WTC11 (cell line): ENCODE results near the gene RAPGEF6. TPM values are rescaled to one million over a fixed set of nuclear protein-coding genes. Genes with fewer than 3 reads are reported as not detected.

ENCODE experiments used
- ATAC-seq: fragments of 200-7000 bp; cut with Tn5 transposase; 2 replicates; pipeline ENCODE4 v1.10.0; 2021; ENCODE audit warnings: mild to moderate bottlenecking, moderate library complexity
- CTCF ChIA-PET: fragments of 300-600 bp; sonication (Branson Sonifier 250); formaldehyde crosslinking; loops from one replicate; lab custom pipeline; 2021; ENCODE audit warnings: antibody characterized with exemption; lab: Charles Lee
- POLR2A ChIA-PET: fragments of 350-600 bp; sonication (Branson Sonifier 250); formaldehyde crosslinking; loops from one replicate; lab custom pipeline; 2021; ENCODE audit warnings: antibody characterized with exemption; lab: Charles Lee
- DNase-seq: peaks from one replicate; pipeline ENCODE4 v3.0.0; 2021; ENCODE audit warnings: low spot score
- H3K27ac Mint-ChIP-seq: 2 replicates; pipeline ENCODE4 v1.8.0; 2021; ENCODE audit warnings: mixed read lengths
- H3K27me3 Mint-ChIP-seq: 2 replicates; pipeline ENCODE4 v1.8.0; 2021; ENCODE audit warnings: low read depth, mild to moderate bottlenecking, moderate library complexity, mixed read lengths
- H3K36me3 Mint-ChIP-seq: 2 replicates; pipeline ENCODE4 v1.8.0; 2021; ENCODE audit warnings: mixed read lengths
- H3K4me1 Mint-ChIP-seq: 2 replicates; pipeline ENCODE4 v1.8.0; 2022; ENCODE audit warnings: mixed read lengths
- H3K4me3 Mint-ChIP-seq: 2 replicates; pipeline ENCODE4 v1.8.0; 2021; ENCODE audit warnings: mild to moderate bottlenecking, moderate library complexity, mixed read lengths
- H3K9me3 Mint-ChIP-seq: 2 replicates; pipeline ENCODE4 v1.8.0; 2021; ENCODE audit warnings: mixed read lengths
- ATF1 ChIP-seq: sonication (generic); formaldehyde crosslinking; IDR thresholded peaks from 2 replicates; pipeline ENCODE4 v1.8.1; 2023; ENCODE audit warnings: mild to moderate bottlenecking, moderate library complexity, missing genetic modification reagents
- CREM ChIP-seq: sonication (generic); formaldehyde crosslinking; IDR thresholded peaks from 2 replicates; pipeline ENCODE4 v1.8.1; 2022; ENCODE audit warnings: mild to moderate bottlenecking, missing genetic modification reagents, moderate library complexity
- E2F1 ChIP-seq: sonication (generic); formaldehyde crosslinking; IDR thresholded peaks from 2 replicates; pipeline ENCODE4 v1.8.0; 2022; ENCODE audit warnings: mild to moderate bottlenecking, missing genetic modification reagents
- ELF4 ChIP-seq: sonication (generic); formaldehyde crosslinking; IDR thresholded peaks from 2 replicates; pipeline ENCODE4 v1.8.1; 2022; ENCODE audit warnings: low read depth, mild to moderate bottlenecking, moderate library complexity, missing genetic modification reagents
- FOXJ3 ChIP-seq: sonication (generic); formaldehyde crosslinking; IDR thresholded peaks from 2 replicates; pipeline ENCODE4 v1.9.0; 2021; ENCODE audit warnings: missing genetic modification reagents, mild to moderate bottlenecking, borderline replicate concordance
- HMGXB4 ChIP-seq: sonication (generic); formaldehyde crosslinking; IDR thresholded peaks from 2 replicates; pipeline ENCODE4 v1.8.1; 2023; ENCODE audit warnings: mild to moderate bottlenecking, moderate library complexity, missing genetic modification reagents
- NFATC4 ChIP-seq: fragments of 250-450 bp; sonication (Bioruptor Pico); IDR thresholded peaks from 2 replicates; pipeline ENCODE4 v1.9.0; 2021; ENCODE audit warnings: mild to moderate bottlenecking
- USF2 ChIP-seq: sonication (generic); formaldehyde crosslinking; IDR thresholded peaks from 2 replicates; pipeline ENCODE4 v1.8.1; 2023; ENCODE audit warnings: mild to moderate bottlenecking, missing genetic modification reagents, moderate library complexity
- ZBTB21 ChIP-seq: sonication (generic); formaldehyde crosslinking; IDR thresholded peaks from 2 replicates; pipeline ENCODE4 v1.8.1; 2023; ENCODE audit warnings: mild to moderate bottlenecking, missing genetic modification reagents, borderline replicate concordance
- ZNF512 ChIP-seq: sonication (generic); formaldehyde crosslinking; IDR thresholded peaks from 2 replicates; pipeline ENCODE4 v1.8.1; 2022; ENCODE audit warnings: missing genetic modification reagents, borderline replicate concordance
- total RNA-seq: library from RNA; stranded (reverse); gene quantifications from 3 replicates; pipeline ENCODE4 v1.2.3, GENCODE V29; 2021
- TF ChIP-seq, protein P1 (sequence below): fragments of 200-600 bp; IDR thresholded peaks from 2 replicates; pipeline ENCODE4 v1.8.0; 2022; ENCODE audit warnings: antibody characterized with exemption
- TF ChIP-seq, protein P2 (sequence below): sonication (generic); formaldehyde crosslinking; IDR thresholded peaks from 2 replicates; pipeline ENCODE4 v1.8.0; 2023; ENCODE audit warnings: mild to moderate bottlenecking, missing genetic modification reagents

RAPGEF6 gene
- total RNA-seq, 1 experiment from 2014 or later, result 18.0 TPM

- H3K9me3 Mint-ChIP-seq, result no peaks in the 10 kb centered on the region
- H3K36me3 Mint-ChIP-seq, result peaks cover 31% of the 10 kb centered on the region
- no peak overlapping the region for H3K27ac Mint-ChIP-seq
- ChIA-PET POLR2A (no interaction called here), CTCF (no interaction called here)
- peaks cover 9% of the 10 kb centered on the region for H3K4me1 Mint-ChIP-seq
- ATAC-seq (no peak), DNase-seq (no peak)
- no peaks in the 10 kb centered on the region for H3K27me3 Mint-ChIP-seq
- no peak overlapping the region for H3K4me3 Mint-ChIP-seq
- TF ChIP-seq ZBTB21 (CRISPR knock-in tag), result no peak
- no peak for TF ChIP-seq ELF4 (CRISPR knock-in tag)
- TF ChIP-seq E2F1 (CRISPR knock-in tag), result no peak
- TF ChIP-seq NFATC4 (CRISPR knock-in tag), result no peak
- TF ChIP-seq ATF1 (CRISPR knock-in tag), result no peak
- TF ChIP-seq, protein P1, sequence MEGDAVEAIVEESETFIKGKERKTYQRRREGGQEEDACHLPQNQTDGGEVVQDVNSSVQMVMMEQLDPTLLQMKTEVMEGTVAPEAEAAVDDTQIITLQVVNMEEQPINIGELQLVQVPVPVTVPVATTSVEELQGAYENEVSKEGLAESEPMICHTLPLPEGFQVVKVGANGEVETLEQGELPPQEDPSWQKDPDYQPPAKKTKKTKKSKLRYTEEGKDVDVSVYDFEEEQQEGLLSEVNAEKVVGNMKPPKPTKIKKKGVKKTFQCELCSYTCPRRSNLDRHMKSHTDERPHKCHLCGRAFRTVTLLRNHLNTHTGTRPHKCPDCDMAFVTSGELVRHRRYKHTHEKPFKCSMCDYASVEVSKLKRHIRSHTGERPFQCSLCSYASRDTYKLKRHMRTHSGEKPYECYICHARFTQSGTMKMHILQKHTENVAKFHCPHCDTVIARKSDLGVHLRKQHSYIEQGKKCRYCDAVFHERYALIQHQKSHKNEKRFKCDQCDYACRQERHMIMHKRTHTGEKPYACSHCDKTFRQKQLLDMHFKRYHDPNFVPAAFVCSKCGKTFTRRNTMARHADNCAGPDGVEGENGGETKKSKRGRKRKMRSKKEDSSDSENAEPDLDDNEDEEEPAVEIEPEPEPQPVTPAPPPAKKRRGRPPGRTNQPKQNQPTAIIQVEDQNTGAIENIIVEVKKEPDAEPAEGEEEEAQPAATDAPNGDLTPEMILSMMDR, result no peak
- no peak for TF ChIP-seq CREM (CRISPR knock-in tag)
- no peak for TF ChIP-seq FOXJ3
- no peak for TF ChIP-seq ZNF512
- TF ChIP-seq, protein P2, sequence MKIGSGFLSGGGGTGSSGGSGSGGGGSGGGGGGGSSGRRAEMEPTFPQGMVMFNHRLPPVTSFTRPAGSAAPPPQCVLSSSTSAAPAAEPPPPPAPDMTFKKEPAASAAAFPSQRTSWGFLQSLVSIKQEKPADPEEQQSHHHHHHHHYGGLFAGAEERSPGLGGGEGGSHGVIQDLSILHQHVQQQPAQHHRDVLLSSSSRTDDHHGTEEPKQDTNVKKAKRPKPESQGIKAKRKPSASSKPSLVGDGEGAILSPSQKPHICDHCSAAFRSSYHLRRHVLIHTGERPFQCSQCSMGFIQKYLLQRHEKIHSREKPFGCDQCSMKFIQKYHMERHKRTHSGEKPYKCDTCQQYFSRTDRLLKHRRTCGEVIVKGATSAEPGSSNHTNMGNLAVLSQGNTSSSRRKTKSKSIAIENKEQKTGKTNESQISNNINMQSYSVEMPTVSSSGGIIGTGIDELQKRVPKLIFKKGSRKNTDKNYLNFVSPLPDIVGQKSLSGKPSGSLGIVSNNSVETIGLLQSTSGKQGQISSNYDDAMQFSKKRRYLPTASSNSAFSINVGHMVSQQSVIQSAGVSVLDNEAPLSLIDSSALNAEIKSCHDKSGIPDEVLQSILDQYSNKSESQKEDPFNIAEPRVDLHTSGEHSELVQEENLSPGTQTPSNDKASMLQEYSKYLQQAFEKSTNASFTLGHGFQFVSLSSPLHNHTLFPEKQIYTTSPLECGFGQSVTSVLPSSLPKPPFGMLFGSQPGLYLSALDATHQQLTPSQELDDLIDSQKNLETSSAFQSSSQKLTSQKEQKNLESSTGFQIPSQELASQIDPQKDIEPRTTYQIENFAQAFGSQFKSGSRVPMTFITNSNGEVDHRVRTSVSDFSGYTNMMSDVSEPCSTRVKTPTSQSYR (CRISPR knock-in tag), result no peak
These were observed 37.7 kb upstream of the RAPGEF6 start for GRCh38 chr5:131672776-131673175.

DNA sequence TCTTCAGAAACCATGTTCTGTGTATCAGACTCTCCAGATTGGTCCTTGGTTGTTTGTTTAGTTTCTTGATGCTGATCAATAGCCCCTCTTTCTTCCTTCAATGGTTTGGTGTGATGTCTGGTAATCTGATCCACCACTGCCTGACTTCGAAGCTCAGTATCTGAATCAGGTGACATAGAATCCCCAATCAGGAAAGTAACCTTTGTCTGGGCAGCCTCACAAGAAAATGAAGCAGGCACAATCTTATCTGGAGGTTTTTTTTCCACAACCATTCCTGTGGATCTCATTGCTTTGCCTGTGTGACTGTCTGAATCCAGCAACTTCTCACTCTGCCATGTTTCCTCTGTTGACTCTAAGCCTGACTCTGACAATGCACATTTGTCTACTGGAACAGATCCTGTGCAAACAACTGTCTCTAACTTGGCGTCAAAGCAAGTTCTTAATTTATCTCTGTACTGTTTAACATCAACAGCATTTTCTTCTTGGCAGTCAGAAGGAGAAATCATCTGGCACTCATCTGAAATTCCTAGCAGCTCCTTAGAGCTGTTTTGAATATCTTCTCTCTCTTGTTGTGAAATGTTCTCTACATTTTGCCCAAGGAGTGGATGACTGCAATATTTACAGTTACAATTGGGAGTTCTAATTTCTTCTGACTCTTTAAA is 37.1 kb upstream of the RAPGEF6 start:
- ATAC-seq (peak; percentile 70), DNase-seq (no peak)
- no peak overlapping the region for H3K4me3 Mint-ChIP-seq
- H3K27me3 Mint-ChIP-seq, result no peaks in the 10 kb centered on the region
- H3K9me3 Mint-ChIP-seq, result no peaks in the 10 kb centered on the region
- peak overlapping the region; percentile 85 for H3K27ac Mint-ChIP-seq
- H3K36me3 Mint-ChIP-seq, result peaks cover 27% of the 10 kb centered on the region
- ChIA-PET CTCF (no interaction called here), POLR2A (no interaction called here)
- H3K4me1 Mint-ChIP-seq, result peaks cover 9% of the 10 kb centered on the region
- TF ChIP-seq USF2 (CRISPR knock-in tag), result 0 out of 2 replicates have a peak, but pooled peaks have one; percentile 28
- TF ChIP-seq HMGXB4 (CRISPR knock-in tag), result no peak
